Prostate gland (tissue), 2 donors: ENCODE measurements around the gene AEN. TPM values are rescaled to one million over a fixed set of nuclear protein-coding genes. Genes with fewer than 3 reads are reported as not detected.

ENCODE experiments used
- DNase-seq: peaks from one replicate; pipeline ENCODE4 v3.0.0-alpha.2; 2019; ENCODE audit warnings: low spot score
- H3K27ac ChIP-seq, 2 donors: fragments of 200-600 bp; sonication (generic); 2 replicates each; pipeline ENCODE4 v1.5.1; 2017 to 2019
- H3K27me3 ChIP-seq: fragments of 200-600 bp; sonication (generic); replicated peaks from 2 replicates; pipeline ENCODE4 v1.5.1; 2019; ENCODE audit not compliant: insufficient read depth
- H3K36me3 ChIP-seq, 2 donors: fragments of 200-600 bp; sonication (generic); 1 replicate in 1 of 2; 2 replicates in 1 of 2; pipeline versions ENCODE4 v1.5.1 to v1.8.1; 2017 to 2019
- H3K4me1 ChIP-seq: fragments of 200-600 bp; sonication (generic); replicated peaks from 2 replicates; pipeline ENCODE4 v1.5.1; 2019
- H3K4me3 ChIP-seq, 2 donors: fragments of 200-600 bp; sonication (generic); 2 replicates each; pipeline ENCODE4 v1.5.1; 2017 to 2019
- H3K9me3 ChIP-seq: fragments of 200-600 bp; sonication (generic); 2 replicates; pipeline ENCODE4 v1.5.1; 2017
- POLR2A ChIP-seq: fragments of 450-650 bp; IDR thresholded peaks from one replicate; pipeline ENCODE4 v1.6.1; 2016; ENCODE audit warnings: antibody characterized with exemption, mild to moderate bottlenecking
- POLR2AphosphoS5 ChIP-seq: sonication (generic); formaldehyde crosslinking; IDR thresholded peaks from one replicate; pipeline ENCODE4 v1.6.1; 2017; ENCODE audit warnings: antibody characterized with exemption
- WGBS: methylation state at CpG from one replicate; pipeline ENCODE4 v1.1.5; 2018; 5-methylcytosine and 5-hydroxymethylcytosine counted together
- intact Hi-C: fragments of 100-400 bp; cut with DNase I; formaldehyde crosslinking; loops from one replicate; pipeline ENCODE4 v1.14.2; 2022
- total RNA-seq, 2 donors: library from RNA; depleted of rRNA; stranded (reverse); fragments of >200 nt; gene quantifications; one replicate each; pipeline ENCODE4 v1.1.0, GENCODE V29; 2016
- TF ChIP-seq, protein P1 (sequence below), 4 experiments: fragments of 200-600 bp in 2 of 4; fragments of 450-650 bp in 2 of 4; sonication (generic) in 2 of 4; IDR thresholded peaks; 1 replicate in 3 of 4; 2 replicates in 1 of 4; pipeline ENCODE4 v1.5.1; 2016 to 2019; ENCODE audit warnings: antibody characterized with exemption in 4 of 4, mild to moderate bottlenecking in 2 of 4, moderate library complexity in 2 of 4

Gene AEN
- total RNA-seq, 2 donors from 2014 or later: 20.4 to 30.4 TPM

- WGBS: 76% methylated on average over 2 of the region's 2 CpGs
- Histone ChIP-seq H3K27ac (peak overlapping the region; percentile 64 to 65), H3K27me3 (no peaks in the 10 kb centered on the region), H3K9me3 (no peaks in the 10 kb centered on the region), H3K4me3 (peak overlapping the region in 1 of 2 donors; percentile 77), H3K36me3 (peaks cover 0 to 4% of the 10 kb centered on the region in 2 donors), H3K4me1 (peaks cover 6% of the 10 kb centered on the region)
- TF ChIP-seq, protein P1, sequence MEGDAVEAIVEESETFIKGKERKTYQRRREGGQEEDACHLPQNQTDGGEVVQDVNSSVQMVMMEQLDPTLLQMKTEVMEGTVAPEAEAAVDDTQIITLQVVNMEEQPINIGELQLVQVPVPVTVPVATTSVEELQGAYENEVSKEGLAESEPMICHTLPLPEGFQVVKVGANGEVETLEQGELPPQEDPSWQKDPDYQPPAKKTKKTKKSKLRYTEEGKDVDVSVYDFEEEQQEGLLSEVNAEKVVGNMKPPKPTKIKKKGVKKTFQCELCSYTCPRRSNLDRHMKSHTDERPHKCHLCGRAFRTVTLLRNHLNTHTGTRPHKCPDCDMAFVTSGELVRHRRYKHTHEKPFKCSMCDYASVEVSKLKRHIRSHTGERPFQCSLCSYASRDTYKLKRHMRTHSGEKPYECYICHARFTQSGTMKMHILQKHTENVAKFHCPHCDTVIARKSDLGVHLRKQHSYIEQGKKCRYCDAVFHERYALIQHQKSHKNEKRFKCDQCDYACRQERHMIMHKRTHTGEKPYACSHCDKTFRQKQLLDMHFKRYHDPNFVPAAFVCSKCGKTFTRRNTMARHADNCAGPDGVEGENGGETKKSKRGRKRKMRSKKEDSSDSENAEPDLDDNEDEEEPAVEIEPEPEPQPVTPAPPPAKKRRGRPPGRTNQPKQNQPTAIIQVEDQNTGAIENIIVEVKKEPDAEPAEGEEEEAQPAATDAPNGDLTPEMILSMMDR (IDR thresholded peaks at IDR 0.05): no peak
- TF ChIP-seq POLR2AphosphoS5 (no peak), POLR2A (no peak)
- no peak for DNase-seq
- intact Hi-C loops: loop anchor here (10.0 kb wide), 1 partner anchor 78 kb away; the partner anchor contains the start of gene DET1
These were observed 1.9 kb downstream of the AEN start for GRCh38 chr15:88623061-88623460.

DNA sequence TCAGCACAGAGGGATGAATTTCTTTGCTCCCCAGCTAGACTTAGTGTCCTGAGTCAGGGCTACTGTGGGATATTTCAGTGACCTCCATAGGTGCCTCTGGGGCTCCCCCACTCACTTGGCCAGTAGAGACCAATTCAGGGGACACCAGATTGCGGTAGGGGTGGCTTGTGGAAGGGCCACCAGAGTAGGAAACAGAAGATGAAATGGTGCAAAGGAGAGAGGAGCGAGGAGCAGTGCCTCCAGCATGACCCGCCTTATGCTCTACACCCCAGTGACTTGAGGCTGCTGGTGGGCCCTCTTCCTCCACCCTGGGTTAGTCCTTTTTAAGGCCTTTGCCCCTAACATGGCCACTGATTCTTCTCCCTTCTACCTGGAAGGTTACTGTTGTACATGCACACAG is 2.5 kb downstream of the AEN start:
- no peaks in the 10 kb centered on the region for H3K9me3 ChIP-seq
- peaks cover 6% of the 10 kb centered on the region for H3K4me1 ChIP-seq
- 97% methylated on average over 3 of the region's 3 CpGs for WGBS
- no peaks in the 10 kb centered on the region for H3K27me3 ChIP-seq
- peaks cover 0 to 4% of the 10 kb centered on the region in 2 donors for H3K36me3 ChIP-seq
- peak overlapping the region; percentile 42 to 79 for H3K27ac ChIP-seq
- TF ChIP-seq POLR2AphosphoS5: no peak
- TF ChIP-seq, protein P1 (IDR thresholded peaks at IDR 0.05): no peak
- TF ChIP-seq POLR2A: no peak
- no peak for DNase-seq
- H3K4me3 ChIP-seq: no peak overlapping the region
- intact Hi-C loops: loop anchor here (10.0 kb wide), 1 partner anchor 79 kb away; the partner anchor contains the start of gene DET1

DNA sequence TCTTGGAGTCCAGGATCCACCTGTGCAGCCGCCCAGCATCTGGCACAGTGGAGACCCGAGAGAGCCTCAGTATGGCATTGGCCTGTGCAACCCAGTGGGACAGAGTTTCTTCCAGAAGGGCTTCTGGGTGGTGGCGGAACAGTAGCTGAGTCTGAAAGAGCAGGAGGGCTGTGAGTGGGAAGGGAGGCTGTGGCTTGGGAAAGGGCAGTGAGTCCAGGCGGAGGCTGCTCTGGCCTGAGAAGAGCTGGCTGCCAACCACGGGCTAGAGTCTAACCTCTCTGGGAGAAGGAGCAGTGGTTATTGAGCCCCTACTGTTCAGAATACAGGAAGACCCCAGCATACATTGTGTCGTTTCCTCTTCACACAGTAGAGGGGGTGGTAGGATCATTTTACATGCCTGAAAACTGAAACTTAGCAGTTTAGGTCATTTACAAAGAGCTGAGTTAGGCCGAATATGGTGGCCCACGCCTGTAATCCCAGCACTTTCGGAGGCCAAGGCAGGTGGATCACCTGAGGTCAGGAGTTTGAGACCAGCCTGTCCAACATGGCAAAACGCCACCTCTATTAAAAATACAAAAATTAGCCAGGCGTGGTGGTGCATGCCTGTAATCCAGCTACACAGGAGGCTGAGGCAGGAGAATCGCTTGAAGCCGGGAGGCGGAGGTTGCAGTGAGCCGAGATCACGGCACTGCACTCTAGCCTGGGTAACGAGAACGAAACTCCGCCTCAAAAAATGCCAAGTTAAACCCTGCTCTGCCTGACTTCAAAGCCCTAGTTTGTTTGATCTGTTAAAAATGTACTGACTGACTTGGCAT is 3.2 kb downstream of the AEN start:
- Histone ChIP-seq H3K4me1 (peaks cover 6% of the 10 kb centered on the region), H3K9me3 (no peaks in the 10 kb centered on the region), H3K27me3 (no peaks in the 10 kb centered on the region), H3K27ac (peak overlapping the region; percentile 42 to 79), H3K4me3 (peak overlapping the region in 1 of 2 donors; percentile 6), H3K36me3 (peaks cover 0 to 7% of the 10 kb centered on the region in 2 donors)
- TF ChIP-seq POLR2A: no peak
- peak; percentile 9 for TF ChIP-seq POLR2AphosphoS5
- TF ChIP-seq, protein P1 (IDR thresholded peaks at IDR 0.05): peak in 3 of 4 experiments; percentile 45 to 61 (median 60)
- intact Hi-C loops: loop anchor here (10.0 kb wide), 1 partner anchor 80 kb away; the partner anchor contains the start of gene DET1
- WGBS: 39% methylated on average over 19 of the region's 19 CpGs
- DNase-seq: no peak

DNA sequence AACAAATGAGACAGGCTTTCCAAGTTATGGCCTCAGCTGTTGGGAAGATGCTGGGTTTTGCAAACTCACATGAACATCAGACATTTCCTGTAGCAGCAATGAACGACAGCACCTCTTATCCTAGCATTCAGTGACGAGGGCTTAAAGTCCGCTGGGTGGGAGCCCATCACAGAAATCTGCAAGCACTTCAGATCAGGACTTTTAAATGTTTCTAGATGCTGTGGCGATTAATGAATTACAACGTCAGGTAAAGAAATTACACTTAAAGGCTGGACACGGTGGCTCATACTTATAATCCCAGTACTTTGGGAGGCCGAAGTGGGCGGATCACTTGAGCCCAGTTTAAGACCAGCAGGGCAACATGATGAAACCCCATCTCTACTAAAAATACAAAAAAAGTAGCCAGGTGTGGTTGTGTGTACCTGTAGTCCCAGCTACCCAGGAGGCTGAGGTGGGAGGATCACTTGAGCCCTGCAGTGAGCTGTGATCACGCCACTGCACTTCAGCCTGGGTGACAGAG is 3.9 kb downstream of the AEN start:
- H3K4me3 ChIP-seq: peak overlapping the region in 1 of 2 donors; percentile 6
- H3K27ac ChIP-seq: peak overlapping the region; percentile 42 to 79
- intact Hi-C loops: loop anchor here (5.0 to 10.0 kb wide), 2 partner anchors 80 to 272 kb away; partner anchors contain the start of genes DET1 and HAPLN3
- peaks cover 6% of the 10 kb centered on the region for H3K4me1 ChIP-seq
- DNase-seq: no peak
- WGBS: 53% methylated on average over 9 of the region's 9 CpGs
- H3K36me3 ChIP-seq: peaks cover 0 to 9% of the 10 kb centered on the region in 2 donors
- no peak for TF ChIP-seq POLR2AphosphoS5
- no peak for TF ChIP-seq POLR2A
- TF ChIP-seq, protein P1 (IDR thresholded peaks at IDR 0.05): no peak
- H3K27me3 ChIP-seq: no peaks in the 10 kb centered on the region
- H3K9me3 ChIP-seq: no peaks in the 10 kb centered on the region
